Measurements from ENCODE around the gene VPS54.
A peak's percentile ranks its signal among the peaks of the same experiment; 100 is the strongest.

The VPS54 gene, protein sequence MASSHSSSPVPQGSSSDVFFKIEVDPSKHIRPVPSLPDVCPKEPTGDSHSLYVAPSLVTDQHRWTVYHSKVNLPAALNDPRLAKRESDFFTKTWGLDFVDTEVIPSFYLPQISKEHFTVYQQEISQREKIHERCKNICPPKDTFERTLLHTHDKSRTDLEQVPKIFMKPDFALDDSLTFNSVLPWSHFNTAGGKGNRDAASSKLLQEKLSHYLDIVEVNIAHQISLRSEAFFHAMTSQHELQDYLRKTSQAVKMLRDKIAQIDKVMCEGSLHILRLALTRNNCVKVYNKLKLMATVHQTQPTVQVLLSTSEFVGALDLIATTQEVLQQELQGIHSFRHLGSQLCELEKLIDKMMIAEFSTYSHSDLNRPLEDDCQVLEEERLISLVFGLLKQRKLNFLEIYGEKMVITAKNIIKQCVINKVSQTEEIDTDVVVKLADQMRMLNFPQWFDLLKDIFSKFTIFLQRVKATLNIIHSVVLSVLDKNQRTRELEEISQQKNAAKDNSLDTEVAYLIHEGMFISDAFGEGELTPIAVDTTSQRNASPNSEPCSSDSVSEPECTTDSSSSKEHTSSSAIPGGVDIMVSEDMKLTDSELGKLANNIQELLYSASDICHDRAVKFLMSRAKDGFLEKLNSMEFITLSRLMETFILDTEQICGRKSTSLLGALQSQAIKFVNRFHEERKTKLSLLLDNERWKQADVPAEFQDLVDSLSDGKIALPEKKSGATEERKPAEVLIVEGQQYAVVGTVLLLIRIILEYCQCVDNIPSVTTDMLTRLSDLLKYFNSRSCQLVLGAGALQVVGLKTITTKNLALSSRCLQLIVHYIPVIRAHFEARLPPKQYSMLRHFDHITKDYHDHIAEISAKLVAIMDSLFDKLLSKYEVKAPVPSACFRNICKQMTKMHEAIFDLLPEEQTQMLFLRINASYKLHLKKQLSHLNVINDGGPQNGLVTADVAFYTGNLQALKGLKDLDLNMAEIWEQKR

GRCh38 chr2:64019083-64019974, at the start of gene VPS54:
Gene VPS54 (minus strand): TSS chr2:64019428. CDS start chr2:63983999, 35,429 bp downstream.
- DNase-seq = peak; percentile 74

- DNase-seq = no peak
Measured at GRCh38 chr2:64067326-64067725, 48.1 kb upstream of the VPS54 start.

DNA sequence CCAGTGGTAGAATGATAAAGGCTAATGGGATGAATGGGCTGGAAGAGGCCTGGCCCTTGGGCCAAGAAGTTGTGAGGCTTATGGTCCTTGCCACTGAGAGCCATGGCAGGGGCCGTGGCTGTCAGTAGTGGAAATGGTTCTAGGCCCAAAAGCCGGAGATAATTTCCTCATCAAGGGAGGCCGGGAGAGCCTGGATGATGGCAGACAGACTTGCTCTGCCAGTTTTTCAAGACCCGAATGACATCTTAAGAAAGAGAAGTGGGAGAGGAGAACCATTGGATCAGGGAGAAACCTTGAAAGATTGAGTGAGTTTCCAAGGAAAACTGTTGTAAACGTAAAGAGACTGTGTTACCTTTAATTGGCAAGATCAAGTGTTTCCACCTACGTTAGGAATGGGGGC, 46.3 kb upstream of the VPS54 start:
- no peak for DNase-seq

GRCh38 chr2:64063924-64064331, 44.7 kb upstream of the VPS54 start:
- DNase-seq = no peak

DNA sequence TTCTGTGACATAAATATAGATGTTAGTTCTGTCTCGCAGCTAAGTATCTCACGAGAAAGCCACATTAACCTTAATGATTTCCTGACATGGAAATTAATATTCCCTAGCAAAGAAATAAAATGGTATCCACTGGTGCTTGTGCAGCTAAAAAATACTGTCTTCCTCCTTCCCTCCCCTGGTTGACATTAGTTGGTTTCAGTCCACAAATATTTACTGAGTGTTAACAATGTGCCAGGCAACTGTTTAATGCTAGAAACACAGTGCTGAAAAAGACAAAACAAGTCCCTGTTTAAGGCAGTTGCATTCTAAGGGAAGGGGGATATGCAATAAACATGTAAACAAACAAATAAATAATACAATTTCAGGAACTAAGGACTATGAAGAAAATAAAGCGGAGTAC, 44.2 kb upstream of the VPS54 start:
- no peak for DNase-seq

GRCh38 chr2:64062840-64063239, 43.6 kb upstream of the VPS54 start:
- DNase-seq = no peak

DNA sequence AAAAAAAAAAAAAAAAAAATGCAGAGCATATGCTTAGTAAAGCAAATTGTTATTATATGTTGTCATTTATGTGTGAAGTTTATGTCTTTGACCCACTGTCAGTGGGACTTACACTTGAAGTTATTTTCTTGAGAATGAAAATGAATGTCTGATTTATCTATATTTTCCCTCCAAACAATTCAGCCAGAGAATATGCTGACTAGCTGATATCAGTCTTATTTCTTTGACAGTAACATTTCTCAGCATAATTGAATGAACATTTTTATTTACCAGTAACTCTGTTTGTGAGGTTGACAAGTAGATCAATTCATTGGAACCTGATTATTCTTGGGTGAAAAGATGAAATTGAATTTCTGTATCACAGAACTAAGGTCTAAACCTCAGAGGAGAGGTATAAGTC, 40.0 kb upstream of the VPS54 start:
- no peak for DNase-seq

DNA sequence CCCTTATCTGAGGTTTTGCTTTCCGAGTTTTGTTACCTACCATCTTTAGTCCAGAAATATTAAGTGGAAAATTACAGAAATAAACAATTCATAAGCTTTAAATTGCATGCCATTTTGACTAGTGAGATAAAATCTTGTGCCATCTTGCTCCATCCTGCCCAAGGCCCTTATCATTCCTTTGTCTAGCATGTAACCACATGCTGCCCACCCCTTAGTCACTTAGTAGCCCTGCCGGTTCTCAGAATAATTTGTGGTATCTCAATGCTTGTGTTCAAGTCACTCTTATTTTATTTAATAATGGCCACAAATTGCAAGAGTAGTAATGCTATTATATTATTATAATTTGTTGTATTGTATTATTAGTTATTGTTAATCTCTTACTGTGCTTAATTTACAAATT, 36.8 kb upstream of the VPS54 start:
- no peak for DNase-seq

DNA sequence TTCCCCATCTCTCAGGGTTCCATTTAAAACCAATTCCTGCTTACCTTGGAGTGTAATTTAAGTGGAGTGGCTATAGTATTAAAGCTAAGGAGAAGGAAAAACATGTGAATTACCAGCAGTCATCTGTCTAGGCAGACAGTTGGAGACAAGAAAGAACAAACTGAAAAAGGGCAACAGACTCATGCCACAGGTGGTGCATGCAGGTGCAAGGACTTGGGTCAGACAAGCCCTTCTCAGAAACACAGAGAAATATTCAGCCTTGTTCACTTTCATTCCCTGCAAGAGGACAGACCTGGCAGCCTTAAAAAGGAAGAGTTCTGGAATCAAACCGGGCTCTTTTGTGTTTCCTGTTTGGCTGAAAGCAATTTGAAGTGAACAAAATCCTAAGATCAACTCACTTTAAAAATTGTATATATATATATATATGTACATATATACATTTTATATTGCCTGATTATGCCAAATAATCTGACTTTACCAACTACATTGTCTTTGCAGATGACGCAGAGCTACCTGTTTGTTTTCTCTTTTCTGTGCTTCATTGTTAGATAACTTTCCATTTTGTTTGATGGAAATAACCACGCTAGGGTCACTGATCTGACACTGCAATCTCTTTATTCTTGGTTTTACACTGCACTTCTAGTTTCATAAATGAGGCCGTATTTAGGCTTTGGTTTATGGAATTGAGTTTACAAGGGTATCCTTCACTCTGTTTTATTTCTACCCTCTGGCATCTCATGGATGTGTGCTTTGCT, 35.1 kb upstream of the VPS54 start:
- no peak for DNase-seq

GRCh38 chr2:64052463-64053241, 33.4 kb upstream of the VPS54 start:
- DNase-seq = no peak

DNA sequence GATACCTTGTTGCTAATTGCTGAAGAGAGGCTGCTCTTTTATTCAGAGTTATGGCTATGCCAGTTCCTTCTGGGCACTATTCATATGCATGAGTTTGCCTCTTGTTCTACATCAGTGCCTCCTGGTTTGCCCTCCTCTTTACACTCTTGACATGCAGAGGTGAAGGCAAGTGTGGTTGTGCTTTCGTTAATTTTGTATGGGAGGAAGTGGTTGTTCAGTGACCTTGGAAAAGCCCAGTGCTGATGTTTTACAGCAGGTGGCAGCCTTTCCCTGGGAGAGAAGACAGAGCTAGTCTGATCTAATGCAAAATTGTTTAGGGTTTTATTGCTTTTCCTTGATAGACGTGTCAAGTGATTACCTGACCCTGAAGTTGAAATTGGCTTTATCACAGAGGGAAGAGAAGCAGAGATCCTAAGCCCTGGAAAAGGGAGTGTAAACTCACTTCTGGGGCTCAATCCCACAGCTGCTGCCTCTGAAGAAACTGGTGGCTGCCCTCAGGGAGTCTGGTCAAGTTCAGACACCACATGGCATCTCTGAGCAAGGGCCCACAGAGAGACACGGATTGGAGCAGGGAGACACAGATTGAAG, 30.5 kb upstream of the VPS54 start:
- DNase-seq = peak; percentile 65

- no peak for DNase-seq
Measured at GRCh38 chr2:64045938-64046337, 26.7 kb upstream of the VPS54 start.

DNA sequence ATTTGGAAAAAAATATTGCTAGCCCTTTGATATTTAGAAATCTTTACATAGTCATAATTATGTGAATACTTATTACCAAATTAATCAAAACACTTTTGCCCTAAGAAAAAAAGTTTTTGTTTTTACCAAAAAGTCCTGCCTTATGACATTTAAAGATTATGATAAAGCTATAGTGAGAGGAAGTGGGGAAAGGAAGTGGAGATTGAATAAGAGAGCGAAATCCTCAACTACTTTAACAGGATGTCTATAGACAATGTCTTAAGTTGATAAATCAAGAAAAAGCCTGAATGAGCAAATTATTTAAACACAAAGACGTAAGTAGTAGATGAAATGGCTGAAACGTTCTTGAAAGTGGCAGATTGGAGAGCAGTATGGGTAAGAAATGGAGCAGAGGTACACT, 20.9 kb upstream of the VPS54 start:
- no peak for DNase-seq

DNA sequence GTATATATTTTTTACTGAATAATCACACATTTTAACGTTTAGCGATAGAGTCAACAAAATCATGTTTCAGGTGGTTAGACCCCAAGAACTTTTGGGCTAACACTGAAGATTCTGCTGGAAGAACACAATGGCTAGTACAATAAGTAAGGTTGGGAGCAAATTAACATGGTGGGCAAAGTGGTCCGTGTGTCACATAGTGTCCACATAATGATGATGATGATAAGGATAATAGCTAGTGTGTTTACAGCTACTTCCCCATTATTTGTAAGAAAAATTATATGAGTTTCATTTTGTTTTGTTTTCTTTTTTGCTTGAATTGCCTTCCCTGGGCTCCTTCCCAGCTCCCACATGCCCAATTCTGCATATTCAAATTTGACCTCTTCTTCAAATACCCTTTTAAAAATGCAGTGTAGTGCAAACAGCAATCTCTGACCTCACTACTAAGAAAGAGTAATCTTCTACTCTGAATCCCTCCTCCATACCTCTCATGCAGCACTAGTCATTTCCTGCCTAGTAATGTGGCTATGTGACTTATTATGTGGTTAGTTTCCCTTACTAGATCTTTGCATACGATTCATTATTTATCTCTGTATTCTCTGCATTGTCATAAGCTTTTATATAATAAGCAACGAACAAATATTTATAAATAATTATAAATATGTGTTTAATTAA, 16.9 kb upstream of the VPS54 start:
- no peak for DNase-seq

- no peak for DNase-seq
Measured at GRCh38 chr2:64035072-64035942, 16.1 kb upstream of the VPS54 start.

- no peak for DNase-seq
Measured at GRCh38 chr2:64029116-64029665, 10.0 kb upstream of the VPS54 start.

- DNase-seq = no peak
Measured at GRCh38 chr2:64025741-64026140, 6.5 kb upstream of the VPS54 start.

- DNase-seq = no peak
Measured at GRCh38 chr2:64024259-64024949, 5.2 kb upstream of the VPS54 start.
